HepG2 (cell line): Measurements from ENCODE around the gene C22orf15. TPM values are rescaled to one million over a fixed set of nuclear protein-coding genes. Genes with fewer than 3 reads are reported as not detected.

ENCODE experiments used
- ETV5 ChIP-seq: IDR thresholded peaks from 2 replicates; pipeline ENCODE4 v1.6.1; 2018; ENCODE audit warnings: missing biosample characterization, missing genetic modification reagents, inconsistent platforms, borderline replicate concordance
- MXD3 ChIP-seq: IDR thresholded peaks from 2 replicates; pipeline ENCODE4 v1.6.1; 2016; ENCODE audit warnings: mild to moderate bottlenecking, missing biosample characterization, missing genetic modification reagents
- POLR2G ChIP-seq: fragments of 200-400 bp; formaldehyde crosslinking; IDR thresholded peaks from 2 replicates; pipeline ENCODE4 v1.6.1; 2018; ENCODE audit warnings: mild to moderate bottlenecking, low read depth, low read length, moderate library complexity
- SNAPC2 ChIP-seq: sonication (generic); formaldehyde crosslinking; IDR thresholded peaks from 2 replicates; pipeline ENCODE4 v1.8.1; 2022; ENCODE audit warnings: mild to moderate bottlenecking, missing genetic modification reagents
- SOX13 ChIP-seq, 3 experiments: fragments of 450-650 bp in 1 of 3; sonication (generic) in 1 of 3; formaldehyde crosslinking in 1 of 3; IDR thresholded peaks in 2 of 3; conservative IDR thresholded peaks in 1 of 3; 2 replicates each; pipeline versions ENCODE4 v1.5.0 to v1.6.1; 2016 to 2020; ENCODE audit warnings: antibody characterized with exemption in 1 of 3, mild to moderate bottlenecking in 1 of 3, missing compliant biosample characterization in 1 of 3, missing genetic modification reagents in 1 of 3, moderate library complexity in 1 of 3
- SOX6 ChIP-seq, 2 experiments: fragments of 450-650 bp in 1 of 2; sonication (generic) in 1 of 2; formaldehyde crosslinking in 1 of 2; IDR thresholded peaks; 2 replicates each; pipeline versions ENCODE4 v1.4.0 to v1.6.1; 2017 to 2020; ENCODE audit warnings: antibody characterized with exemption in 1 of 2, mild to moderate bottlenecking in 1 of 2, missing genetic modification reagents in 1 of 2
- SP5 ChIP-seq: IDR thresholded peaks from 2 replicates; pipeline ENCODE4 v1.6.1; 2016; ENCODE audit warnings: low read depth, borderline replicate concordance
- STAG1 ChIP-seq: sonication (generic); formaldehyde crosslinking; IDR thresholded peaks from 2 replicates; pipeline ENCODE4 v1.4.0; 2020; ENCODE audit warnings: missing genetic modification reagents
- ZFP62 ChIP-seq: sonication (generic); formaldehyde crosslinking; IDR thresholded peaks from 2 replicates; pipeline ENCODE4 v1.4.0; 2020; ENCODE audit warnings: missing genetic modification reagents
- ZNF20 ChIP-seq: sonication (generic); formaldehyde crosslinking; IDR thresholded peaks from 2 replicates; pipeline ENCODE4 v1.4.0; 2020; ENCODE audit warnings: mild to moderate bottlenecking, moderate library complexity, missing genetic modification reagents
- ZNF468 ChIP-seq: sonication (generic); formaldehyde crosslinking; IDR thresholded peaks from 2 replicates; pipeline ENCODE4 v1.8.0; 2022; ENCODE audit warnings: mild to moderate bottlenecking, moderate library complexity, missing genetic modification reagents
- ZNF547 ChIP-seq: sonication (generic); formaldehyde crosslinking; IDR thresholded peaks from 2 replicates; pipeline ENCODE4 v1.5.1; 2020; ENCODE audit warnings: mild to moderate bottlenecking, missing genetic modification reagents
- ZNF800 ChIP-seq: sonication (generic); formaldehyde crosslinking; IDR thresholded peaks from 2 replicates; pipeline ENCODE4 v1.4.0; 2020; ENCODE audit warnings: missing genetic modification reagents
- ZNF816 ChIP-seq: sonication (generic); formaldehyde crosslinking; IDR thresholded peaks from 2 replicates; pipeline ENCODE4 v1.8.0; 2022; ENCODE audit warnings: missing genetic modification reagents, mild to moderate bottlenecking, borderline replicate concordance
- ZSCAN21 ChIP-seq: sonication (generic); formaldehyde crosslinking; IDR thresholded peaks from 2 replicates; pipeline ENCODE4 v1.8.0; 2022; ENCODE audit warnings: mild to moderate bottlenecking, missing genetic modification reagents, moderate library complexity, borderline replicate concordance
- polyA plus RNA-seq, 8 experiments: library from polyadenylated mRNA; depleted of rRNA in 3 of 8; stranded (reverse) in 7 of 8; unstranded in 1 of 8; fragments of >200 nt; fragmentation: Illumina TruSeq in 4 of 8; extraction: Trizol in 4 of 8; gene quantifications; 2 replicates each; pipeline versions ENCODE4 v1.2.1 to v1.2.3, GENCODE V29; 2011 to 2016; ENCODE audit warnings: low read depth in 4 of 8, missing spikeins in 1 of 8, mixed read lengths in 1 of 8; ENCODE audit not compliant: insufficient read depth in 1 of 8
- total RNA-seq, 5 experiments: library from RNA; depleted of rRNA; stranded (reverse); fragments of >200 nt; fragmentation: Illumina TruSeq; extraction: Trizol; gene quantifications; 2 replicates each; pipeline ENCODE4 v1.2.3, GENCODE V29; 2016; ENCODE audit warnings: low read depth in 1 of 5
- TF ChIP-seq, protein P1 (sequence below): sonication (generic); formaldehyde crosslinking; IDR thresholded peaks from 2 replicates; pipeline ENCODE4 v1.4.0; 2020; ENCODE audit warnings: missing genetic modification reagents, borderline replicate concordance
- TF ChIP-seq, protein P2 (sequence below): sonication (generic); formaldehyde crosslinking; IDR thresholded peaks from 2 replicates; pipeline ENCODE4 v1.5.1; 2020; ENCODE audit warnings: mild to moderate bottlenecking, missing genetic modification reagents, borderline replicate concordance

The C22orf15 gene
- total and polyA plus RNA-seq, 2 of the 13 experiments (the other 11 are each of a cell fraction or from before 2014, with no cell fraction given), result not detected

DNA sequence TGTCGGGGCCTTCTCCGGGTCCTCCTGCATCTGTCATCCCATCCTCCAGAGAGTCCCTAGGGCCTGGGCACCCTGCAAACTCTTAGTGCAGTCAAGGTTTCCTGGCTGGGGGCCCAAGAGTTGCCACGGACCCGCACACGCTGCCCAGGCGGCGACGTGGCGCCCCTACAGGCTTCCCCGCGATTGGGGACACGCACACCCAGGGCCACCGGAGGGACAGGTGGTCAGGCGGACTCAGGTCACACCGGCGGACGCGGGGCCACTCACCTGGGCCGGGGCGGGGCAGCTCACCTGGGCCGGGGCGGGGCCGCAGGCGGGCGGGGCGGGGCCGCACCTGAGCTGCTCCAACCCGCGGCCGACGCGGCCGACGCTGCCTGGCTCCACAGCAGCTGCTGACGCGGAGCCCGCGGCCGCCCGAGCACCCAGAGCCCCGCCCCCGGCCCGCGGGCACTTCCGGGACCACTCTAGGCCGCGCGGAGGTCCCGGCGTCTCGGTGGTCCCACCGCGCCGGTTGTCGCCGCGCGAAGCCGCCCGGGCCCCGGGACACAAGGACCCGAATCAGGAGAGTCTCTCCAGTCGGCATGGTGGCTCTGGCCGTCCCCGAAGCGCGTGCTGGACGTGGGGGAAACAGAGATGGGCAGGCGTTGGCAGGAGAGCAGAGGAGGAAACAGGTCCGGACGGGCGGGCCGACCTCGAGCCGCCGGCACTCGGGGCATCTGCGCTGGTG lies 11.9 kb upstream of the C22orf15 start, which contains the start of gene ZNF70 (continued):
- TF ChIP-seq MXD3 (CRISPR knock-in tag) (peak; percentile 51; the same call in 1 of the 2 replicates), STAG1 (CRISPR knock-in tag) (peak; percentile 44), ZSCAN21 (CRISPR knock-in tag) (0 out of 2 replicates have a peak, but pooled peaks have one; percentile 72), ZFP62 (no peak), ZNF816 (0 out of 2 replicates have a peak, but pooled peaks have one; percentile 33), SOX6 (IDR thresholded peaks at IDR 0.05) (no peak), SOX6 (CRISPR knock-in tag; IDR thresholded peaks at IDR 0.05) (0 out of 2 replicates have a peak, but pooled peaks have one; percentile 16), ETV5 (peak; percentile 41; the same call in 1 of the 2 replicates), ZNF20 (CRISPR knock-in tag) (no peak), ZNF547 (CRISPR knock-in tag) (0 out of 2 replicates have a peak, but pooled peaks have one; percentile 73), SP5 (CRISPR knock-in tag) (peak; percentile 57; the same call in 1 of the 2 replicates), POLR2G (peak; percentile 83), ZNF468 (no peak), ZNF800 (peak; percentile 31; the same call in 1 of the 2 replicates), SNAPC2 (CRISPR knock-in tag) (no peak), SOX13 (IDR thresholded peaks at IDR 0.05) (no peak), SOX13 (CRISPR knock-in tag; conservative IDR thresholded peaks at IDR 0.05 in 1 of 2, IDR thresholded peaks at IDR 0.05 in 1 of 2) (no peak)
- TF ChIP-seq, protein P1, sequence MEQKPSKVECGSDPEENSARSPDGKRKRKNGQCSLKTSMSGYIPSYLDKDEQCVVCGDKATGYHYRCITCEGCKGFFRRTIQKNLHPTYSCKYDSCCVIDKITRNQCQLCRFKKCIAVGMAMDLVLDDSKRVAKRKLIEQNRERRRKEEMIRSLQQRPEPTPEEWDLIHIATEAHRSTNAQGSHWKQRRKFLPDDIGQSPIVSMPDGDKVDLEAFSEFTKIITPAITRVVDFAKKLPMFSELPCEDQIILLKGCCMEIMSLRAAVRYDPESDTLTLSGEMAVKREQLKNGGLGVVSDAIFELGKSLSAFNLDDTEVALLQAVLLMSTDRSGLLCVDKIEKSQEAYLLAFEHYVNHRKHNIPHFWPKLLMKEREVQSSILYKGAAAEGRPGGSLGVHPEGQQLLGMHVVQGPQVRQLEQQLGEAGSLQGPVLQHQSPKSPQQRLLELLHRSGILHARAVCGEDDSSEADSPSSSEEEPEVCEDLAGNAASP (CRISPR knock-in tag), result 0 out of 2 replicates have a peak, but pooled peaks have one; percentile 9
- TF ChIP-seq, protein P2, sequence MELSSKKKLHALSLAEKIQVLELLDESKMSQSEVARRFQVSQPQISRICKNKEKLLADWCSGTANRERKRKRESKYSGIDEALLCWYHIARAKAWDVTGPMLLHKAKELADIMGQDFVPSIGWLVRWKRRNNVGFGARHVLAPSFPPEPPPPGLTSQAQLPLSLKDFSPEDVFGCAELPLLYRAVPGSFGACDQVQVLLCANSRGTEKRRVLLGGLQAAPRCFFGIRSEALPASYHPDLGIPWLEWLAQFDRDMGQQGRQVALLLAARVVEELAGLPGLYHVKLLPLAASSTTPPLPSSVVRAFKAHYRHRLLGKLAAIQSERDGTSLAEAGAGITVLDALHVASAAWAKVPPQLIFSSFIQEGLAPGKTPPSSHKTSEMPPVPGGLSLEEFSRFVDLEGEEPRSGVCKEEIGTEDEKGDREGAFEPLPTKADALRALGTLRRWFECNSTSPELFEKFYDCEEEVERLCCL (CRISPR knock-in tag), result 0 out of 2 replicates have a peak, but pooled peaks have one; percentile 45
